ENCODE data around the gene CCDC24. TPM values are rescaled to one million over a fixed set of nuclear protein-coding genes. Genes with fewer than 3 reads are reported as not detected.

The CCDC24 gene
- total and polyA plus RNA-seq, 4 donors = 2.6 to 29.7 (median 5.9) TPM

GRCh38 chr1:44020464-44020863, 29.1 kb downstream of the CCDC24 start:
- no peaks in the 10 kb centered on the region for H3K27me3 ChIP-seq (ENCODE audit: control insufficient read depth in 1 of 2, insufficient read depth in 2 of 2, low read length in 1 of 2)
- no peak for DNase-seq
- 69 to 72% methylated on average over 6 of the region's 6 CpGs for WGBS, 2 donors
- H3K4me1 ChIP-seq (ENCODE audit: control insufficient read depth in 1 of 2, insufficient read depth in 2 of 2, low read length in 2 of 2) = no peaks in the 10 kb centered on the region
- no peak for ATAC-seq (ENCODE audit: low FRiP score)
- H3K9me3 ChIP-seq (ENCODE audit: control insufficient read depth, low read length) = no peaks in the 10 kb centered on the region
- no peak overlapping the region for H3K27ac ChIP-seq (ENCODE audit: low read depth in 1 of 2, low read length in 2 of 2)
- intact Hi-C loops (cut with DNase I) = no loop called here
- H3K4me3 ChIP-seq (ENCODE audit: low read length in 2 of 2) = no peak overlapping the region
- H3K36me3 ChIP-seq (ENCODE audit: control insufficient read depth in 1 of 2, insufficient read depth in 2 of 2, low read length in 1 of 2) = peaks cover 0 to 1% of the 10 kb centered on the region in 2 donors

- 72 to 83% methylated on average over 8 of the region's 8 CpGs for WGBS, 2 donors
These were observed 29.8 kb downstream of the CCDC24 start for GRCh38 chr1:44021156-44021555.

GRCh38 chr1:44021581-44022321, 30.4 kb downstream of the CCDC24 start:
- H3K36me3 ChIP-seq (ENCODE audit: control insufficient read depth in 1 of 2, insufficient read depth in 2 of 2, low read length in 1 of 2) = peaks cover 0 to 1% of the 10 kb centered on the region in 2 donors
- H3K27me3 ChIP-seq (ENCODE audit: control insufficient read depth in 1 of 2, insufficient read depth in 2 of 2, low read length in 1 of 2) = no peaks in the 10 kb centered on the region
- no peak overlapping the region for H3K4me3 ChIP-seq (ENCODE audit: low read length in 2 of 2)
- H3K9me3 ChIP-seq (ENCODE audit: control insufficient read depth, low read length) = no peaks in the 10 kb centered on the region
- WGBS, 2 donors = 89 to 90% methylated on average over 10 of the region's 10 CpGs
- no peaks in the 10 kb centered on the region for H3K4me1 ChIP-seq (ENCODE audit: control insufficient read depth in 1 of 2, insufficient read depth in 2 of 2, low read length in 2 of 2)
- ATAC-seq (ENCODE audit: low FRiP score) = no peak
- intact Hi-C loops (cut with DNase I) = no loop called here
- H3K27ac ChIP-seq (ENCODE audit: low read depth in 1 of 2, low read length in 2 of 2) = no peak overlapping the region
- no peak for DNase-seq

More at GRCh38 chr1:44021156-44021555, 29.8 kb downstream of the CCDC24 start:
- Histone ChIP-seq H3K4me3 (ENCODE audit: low read length in 2 of 2) (no peak overlapping the region), H3K36me3 (ENCODE audit: control insufficient read depth in 1 of 2, insufficient read depth in 2 of 2, low read length in 1 of 2) (peaks cover 0 to 1% of the 10 kb centered on the region in 2 donors), H3K27ac (ENCODE audit: low read depth in 1 of 2, low read length in 2 of 2) (no peak overlapping the region), H3K27me3 (ENCODE audit: control insufficient read depth in 1 of 2, insufficient read depth in 2 of 2, low read length in 1 of 2) (no peaks in the 10 kb centered on the region), H3K9me3 (ENCODE audit: control insufficient read depth, low read length) (no peaks in the 10 kb centered on the region), H3K4me1 (ENCODE audit: control insufficient read depth in 1 of 2, insufficient read depth in 2 of 2, low read length in 2 of 2) (no peaks in the 10 kb centered on the region)
- DNase-seq = no peak
- intact Hi-C loops (cut with DNase I) = no loop called here
- ATAC-seq (ENCODE audit: low FRiP score) = no peak

- intact Hi-C loops (cut with DNase I) = no loop called here
- no peak for ATAC-seq (ENCODE audit: low FRiP score)
- H3K4me1 ChIP-seq (ENCODE audit: control insufficient read depth in 1 of 2, insufficient read depth in 2 of 2, low read length in 2 of 2) = no peaks in the 10 kb centered on the region
- peak in 1 of 2 donors; percentile 34 for DNase-seq
- WGBS, 2 donors = 83 to 85% methylated on average over 14 of the region's 14 CpGs
- H3K36me3 ChIP-seq (ENCODE audit: control insufficient read depth in 1 of 2, insufficient read depth in 2 of 2, low read length in 1 of 2) = peaks cover 0 to 1% of the 10 kb centered on the region in 2 donors
- H3K27ac ChIP-seq (ENCODE audit: low read depth in 1 of 2, low read length in 2 of 2) = no peak overlapping the region
- H3K27me3 ChIP-seq (ENCODE audit: control insufficient read depth in 1 of 2, insufficient read depth in 2 of 2, low read length in 1 of 2) = no peaks in the 10 kb centered on the region
- no peak overlapping the region for H3K4me3 ChIP-seq (ENCODE audit: low read length in 2 of 2)
- H3K9me3 ChIP-seq (ENCODE audit: control insufficient read depth, low read length) = no peaks in the 10 kb centered on the region
These were observed 32.9 kb downstream of the CCDC24 start for GRCh38 chr1:44024031-44024902.

GRCh38 chr1:44024903-44025525, 33.6 kb downstream of the CCDC24 start:
- Histone ChIP-seq H3K27me3 (ENCODE audit: control insufficient read depth in 1 of 2, insufficient read depth in 2 of 2, low read length in 1 of 2) (no peaks in the 10 kb centered on the region), H3K4me3 (ENCODE audit: low read length in 2 of 2) (no peak overlapping the region), H3K9me3 (ENCODE audit: control insufficient read depth, low read length) (no peaks in the 10 kb centered on the region), H3K36me3 (ENCODE audit: control insufficient read depth in 1 of 2, insufficient read depth in 2 of 2, low read length in 1 of 2) (peaks cover 0 to 1% of the 10 kb centered on the region in 2 donors), H3K4me1 (ENCODE audit: control insufficient read depth in 1 of 2, insufficient read depth in 2 of 2, low read length in 2 of 2) (no peaks in the 10 kb centered on the region), H3K27ac (ENCODE audit: low read depth in 1 of 2, low read length in 2 of 2) (no peak overlapping the region)
- WGBS, 2 donors = 85 to 88% methylated on average over 13 of the region's 13 CpGs
- intact Hi-C loops (cut with DNase I) = no loop called here
- ATAC-seq (ENCODE audit: low FRiP score) = no peak
- DNase-seq = peak in 1 of 2 donors; percentile 10

- Histone ChIP-seq H3K36me3 (ENCODE audit: control insufficient read depth in 1 of 2, insufficient read depth in 2 of 2, low read length in 1 of 2) (peaks cover 0 to 1% of the 10 kb centered on the region in 2 donors), H3K27ac (ENCODE audit: low read depth in 1 of 2, low read length in 2 of 2) (no peak overlapping the region), H3K4me3 (ENCODE audit: low read length in 2 of 2) (no peak overlapping the region), H3K9me3 (ENCODE audit: control insufficient read depth, low read length) (no peaks in the 10 kb centered on the region), H3K27me3 (ENCODE audit: control insufficient read depth in 1 of 2, insufficient read depth in 2 of 2, low read length in 1 of 2) (no peaks in the 10 kb centered on the region), H3K4me1 (ENCODE audit: control insufficient read depth in 1 of 2, insufficient read depth in 2 of 2, low read length in 2 of 2) (no peaks in the 10 kb centered on the region)
- ATAC-seq (ENCODE audit: low FRiP score) (no peak), DNase-seq (peak in 1 of 2 donors; percentile 9)
- intact Hi-C loops (cut with DNase I) = no loop called here
- WGBS, 2 donors = 82 to 88% methylated on average over 3 of the region's 3 CpGs
These were observed 34.4 kb downstream of the CCDC24 start for GRCh38 chr1:44025816-44026215.

- DNase-seq (no peak), ATAC-seq (ENCODE audit: low FRiP score) (no peak)
- H3K4me3 ChIP-seq (ENCODE audit: low read length in 2 of 2) = no peak overlapping the region
- intact Hi-C loops (cut with DNase I) = no loop called here
- WGBS, 2 donors = 92 to 94% methylated on average over 3 of the region's 3 CpGs
- H3K9me3 ChIP-seq (ENCODE audit: control insufficient read depth, low read length) = no peaks in the 10 kb centered on the region
- H3K27me3 ChIP-seq (ENCODE audit: control insufficient read depth in 1 of 2, insufficient read depth in 2 of 2, low read length in 1 of 2) = no peaks in the 10 kb centered on the region
- H3K36me3 ChIP-seq (ENCODE audit: control insufficient read depth in 1 of 2, insufficient read depth in 2 of 2, low read length in 1 of 2) = no peaks in the 10 kb centered on the region
- no peak overlapping the region for H3K27ac ChIP-seq (ENCODE audit: low read depth in 1 of 2, low read length in 2 of 2)
- H3K4me1 ChIP-seq (ENCODE audit: control insufficient read depth in 1 of 2, insufficient read depth in 2 of 2, low read length in 2 of 2) = no peaks in the 10 kb centered on the region
These were observed 35.9 kb downstream of the CCDC24 start for GRCh38 chr1:44027320-44027719.

GRCh38 chr1:44029260-44029910, 38.0 kb downstream of the CCDC24 start:
- no peak for DNase-seq
- Histone ChIP-seq H3K36me3 (ENCODE audit: control insufficient read depth in 1 of 2, insufficient read depth in 2 of 2, low read length in 1 of 2) (no peaks in the 10 kb centered on the region), H3K27ac (ENCODE audit: low read depth in 1 of 2, low read length in 2 of 2) (peak overlapping the region in 1 of 2 donors; percentile 75), H3K9me3 (ENCODE audit: control insufficient read depth, low read length) (no peaks in the 10 kb centered on the region), H3K4me1 (ENCODE audit: control insufficient read depth in 1 of 2, insufficient read depth in 2 of 2, low read length in 2 of 2) (no peaks in the 10 kb centered on the region), H3K27me3 (ENCODE audit: control insufficient read depth in 1 of 2, insufficient read depth in 2 of 2, low read length in 1 of 2) (no peaks in the 10 kb centered on the region), H3K4me3 (ENCODE audit: low read length in 2 of 2) (peak overlapping the region; percentile 72 to 79)
- intact Hi-C loops (cut with DNase I) = no loop called here
- peak; percentile 11 for ATAC-seq (ENCODE audit: low FRiP score)
- 29 to 32% methylated on average over 17 of the region's 17 CpGs for WGBS, 2 donors

Data from aorta (tissue), 5 donors.